ENCODE results near the gene PRRC1.

GRCh38 chr5:127513408-127513970 is 4.0 kb upstream of the PRRC1 start:
- TF ChIP-seq, protein P1, sequence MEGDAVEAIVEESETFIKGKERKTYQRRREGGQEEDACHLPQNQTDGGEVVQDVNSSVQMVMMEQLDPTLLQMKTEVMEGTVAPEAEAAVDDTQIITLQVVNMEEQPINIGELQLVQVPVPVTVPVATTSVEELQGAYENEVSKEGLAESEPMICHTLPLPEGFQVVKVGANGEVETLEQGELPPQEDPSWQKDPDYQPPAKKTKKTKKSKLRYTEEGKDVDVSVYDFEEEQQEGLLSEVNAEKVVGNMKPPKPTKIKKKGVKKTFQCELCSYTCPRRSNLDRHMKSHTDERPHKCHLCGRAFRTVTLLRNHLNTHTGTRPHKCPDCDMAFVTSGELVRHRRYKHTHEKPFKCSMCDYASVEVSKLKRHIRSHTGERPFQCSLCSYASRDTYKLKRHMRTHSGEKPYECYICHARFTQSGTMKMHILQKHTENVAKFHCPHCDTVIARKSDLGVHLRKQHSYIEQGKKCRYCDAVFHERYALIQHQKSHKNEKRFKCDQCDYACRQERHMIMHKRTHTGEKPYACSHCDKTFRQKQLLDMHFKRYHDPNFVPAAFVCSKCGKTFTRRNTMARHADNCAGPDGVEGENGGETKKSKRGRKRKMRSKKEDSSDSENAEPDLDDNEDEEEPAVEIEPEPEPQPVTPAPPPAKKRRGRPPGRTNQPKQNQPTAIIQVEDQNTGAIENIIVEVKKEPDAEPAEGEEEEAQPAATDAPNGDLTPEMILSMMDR (IDR thresholded peaks at IDR 0.05) = no peak
- no peak for TF ChIP-seq TP53 (CRISPR knock-in tag; IDR thresholded peaks at IDR 0.05)
- TF ChIP-seq, protein P2, sequence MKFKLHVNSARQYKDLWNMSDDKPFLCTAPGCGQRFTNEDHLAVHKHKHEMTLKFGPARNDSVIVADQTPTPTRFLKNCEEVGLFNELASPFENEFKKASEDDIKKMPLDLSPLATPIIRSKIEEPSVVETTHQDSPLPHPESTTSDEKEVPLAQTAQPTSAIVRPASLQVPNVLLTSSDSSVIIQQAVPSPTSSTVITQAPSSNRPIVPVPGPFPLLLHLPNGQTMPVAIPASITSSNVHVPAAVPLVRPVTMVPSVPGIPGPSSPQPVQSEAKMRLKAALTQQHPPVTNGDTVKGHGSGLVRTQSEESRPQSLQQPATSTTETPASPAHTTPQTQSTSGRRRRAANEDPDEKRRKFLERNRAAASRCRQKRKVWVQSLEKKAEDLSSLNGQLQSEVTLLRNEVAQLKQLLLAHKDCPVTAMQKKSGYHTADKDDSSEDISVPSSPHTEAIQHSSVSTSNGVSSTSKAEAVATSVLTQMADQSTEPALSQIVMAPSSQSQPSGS (CRISPR knock-in tag; IDR thresholded peaks at IDR 0.05; ENCODE audit: borderline replicate concordance, low read depth) = no peak
- no peak for TF ChIP-seq ZNF121 (CRISPR knock-in tag; IDR thresholded peaks at IDR 0.05)
- no peak for TF ChIP-seq NR3C1 (CRISPR knock-in tag; conservative IDR thresholded peaks at IDR 0.05; ENCODE audit: low read depth)
- no peak for TF ChIP-seq JUN (CRISPR knock-in tag; IDR thresholded peaks at IDR 0.05)
- no peak for TF ChIP-seq NR1H2 (CRISPR knock-in tag; IDR thresholded peaks at IDR 0.05)
